HEK293T (cell line): ENCODE measurements around the gene FABP3.

Source experiments
- ARNT ChIP-seq: fragments of 450-650 bp; IDR thresholded peaks from 2 replicates; pipeline ENCODE4 v1.6.1; 2017; ENCODE audit warnings: mild to moderate bottlenecking
- BHLHE40 ChIP-seq: fragments of 450-650 bp; IDR thresholded peaks from 2 replicates; pipeline ENCODE4 v1.6.1; 2016; ENCODE audit warnings: mild to moderate bottlenecking, moderate library complexity, borderline replicate concordance
- FOXA1 ChIP-seq: fragments of 450-650 bp; IDR thresholded peaks from 2 replicates; pipeline ENCODE4 v1.6.1; 2016; ENCODE audit warnings: mild to moderate bottlenecking
- NFRKB ChIP-seq: fragments of 450-650 bp; IDR thresholded peaks from 2 replicates; pipeline ENCODE4 v1.6.1; 2016; ENCODE audit warnings: mild to moderate bottlenecking, moderate library complexity

DNA sequence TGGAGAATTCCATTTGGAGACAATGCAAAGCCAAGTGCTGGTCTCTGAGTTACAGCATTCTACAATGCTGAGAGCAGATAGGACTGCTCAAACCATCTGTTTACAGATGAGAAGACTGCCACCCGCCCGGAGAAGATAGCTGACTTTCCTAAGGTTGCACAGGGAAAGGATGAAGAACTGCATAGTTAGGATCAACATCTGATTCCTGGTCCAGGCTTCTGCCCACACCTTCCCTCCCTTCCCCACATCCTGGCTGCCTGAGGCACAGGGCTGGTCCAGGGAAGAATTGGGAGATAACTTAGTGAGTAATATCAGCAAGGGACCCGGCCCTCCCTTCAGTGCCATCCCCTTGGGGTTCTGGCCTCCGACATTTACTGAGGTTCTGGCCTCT, 42.1 kb upstream of the FABP3 start:
- TF ChIP-seq BHLHE40 (no peak), FOXA1 (no peak), NFRKB (no peak), ARNT (no peak)
